IPS-15b (cell line): ENCODE measurements around the gene KLHL35.
"Not testable (repeated sequence)": the region's sequence is repeated elsewhere in the genome, so short reads cannot be mapped to it uniquely, and the experiment has no call there.

ENCODE experiments used
- H3K27me3 ChIP-seq: one replicate; pipeline ENCODE4 v1.6.1; 2013; ENCODE audit warnings: low read length; ENCODE audit not compliant: control insufficient read depth, insufficient read depth
- H3K36me3 ChIP-seq: one replicate; pipeline ENCODE4 v1.6.1; 2013; ENCODE audit warnings: low read length; ENCODE audit not compliant: control insufficient read depth, insufficient read depth
- H3K4me1 ChIP-seq: one replicate; pipeline ENCODE4 v1.6.1; 2013; ENCODE audit warnings: mild to moderate bottlenecking, low read length; ENCODE audit not compliant: control insufficient read depth, insufficient read depth
- H3K4me3 ChIP-seq: one replicate; pipeline ENCODE4 v1.5.1; 2013; ENCODE audit warnings: low read depth, low read length
- H3K9ac ChIP-seq: one replicate; pipeline ENCODE4 v1.6.1; 2013; ENCODE audit warnings: low read depth, mild to moderate bottlenecking, low read length
- H3K9me3 ChIP-seq: one replicate; pipeline ENCODE4 v1.6.1; 2013; ENCODE audit warnings: mild to moderate bottlenecking, low read length; ENCODE audit not compliant: control insufficient read depth, insufficient read depth

KLHL35 gene

GRCh38 chr11:75427181-75427580 is 5.8 kb downstream of the KLHL35 start:
- peaks cover 8% of the 10 kb centered on the region for H3K36me3 ChIP-seq
- H3K9ac ChIP-seq, result no peak overlapping the region
- peaks cover 10% of the 10 kb centered on the region for H3K9me3 ChIP-seq
- H3K4me1 ChIP-seq, result peaks cover under 1% of the 10 kb centered on the region
- H3K27me3 ChIP-seq, result peaks cover 57% of the 10 kb centered on the region
- H3K4me3 ChIP-seq, result no peak overlapping the region

GRCh38 chr11:75426720-75427086 is 6.3 kb downstream of the KLHL35 start:
- peaks cover 11% of the 10 kb centered on the region for H3K36me3 ChIP-seq
- no peak overlapping the region for H3K9ac ChIP-seq
- no peaks in the 10 kb centered on the region for H3K4me1 ChIP-seq
- peaks cover 53% of the 10 kb centered on the region for H3K27me3 ChIP-seq
- H3K4me3 ChIP-seq, result no peak overlapping the region
- H3K9me3 ChIP-seq, result peaks cover 10% of the 10 kb centered on the region

GRCh38 chr11:75425422-75425821 is 7.6 kb downstream of the KLHL35 start:
- Histone ChIP-seq H3K4me1 (no peaks in the 10 kb centered on the region), H3K27me3 (peaks cover 40% of the 10 kb centered on the region), H3K9ac (no peak overlapping the region), H3K9me3 (peaks cover 10% of the 10 kb centered on the region), H3K36me3 (peaks cover 15% of the 10 kb centered on the region), H3K4me3 (no peak overlapping the region)

GRCh38 chr11:75424396-75424795 is 8.6 kb downstream of the KLHL35 start:
- Histone ChIP-seq H3K9ac (no peak overlapping the region), H3K4me1 (no peaks in the 10 kb centered on the region), H3K27me3 (peaks cover 31% of the 10 kb centered on the region), H3K36me3 (peaks cover 15% of the 10 kb centered on the region), H3K9me3 (peaks cover 7% of the 10 kb centered on the region), H3K4me3 (no peak overlapping the region)

GRCh38 chr11:75423721-75424120 is 9.3 kb downstream of the KLHL35 start:
- Histone ChIP-seq H3K9ac (no peak overlapping the region), H3K4me1 (no peaks in the 10 kb centered on the region), H3K4me3 (no peak overlapping the region), H3K27me3 (peaks cover 24% of the 10 kb centered on the region), H3K9me3 (peaks cover under 1% of the 10 kb centered on the region), H3K36me3 (peaks cover 15% of the 10 kb centered on the region)

- H3K9me3 ChIP-seq, result no peaks in the 10 kb centered on the region
- peaks cover 15% of the 10 kb centered on the region for H3K36me3 ChIP-seq
- no peaks in the 10 kb centered on the region for H3K4me1 ChIP-seq
- peaks cover 13% of the 10 kb centered on the region for H3K27me3 ChIP-seq
- no peak overlapping the region for H3K9ac ChIP-seq
- H3K4me3 ChIP-seq, result no peak overlapping the region
These were observed 10.5 kb downstream of the KLHL35 start for GRCh38 chr11:75422248-75423231.

GRCh38 chr11:75421902-75422247 is 11.1 kb downstream of the KLHL35 start:
- Histone ChIP-seq H3K9ac (no peak overlapping the region), H3K9me3 (no peaks in the 10 kb centered on the region), H3K4me1 (no peaks in the 10 kb centered on the region), H3K27me3 (peaks cover 6% of the 10 kb centered on the region), H3K36me3 (peaks cover 16% of the 10 kb centered on the region), H3K4me3 (no peak overlapping the region)

GRCh38 chr11:75421035-75421602 is 11.9 kb downstream of the KLHL35 start:
- H3K27me3 ChIP-seq, result no peaks in the 10 kb centered on the region
- H3K9me3 ChIP-seq, result no peaks in the 10 kb centered on the region
- H3K4me1 ChIP-seq, result no peaks in the 10 kb centered on the region
- no peak overlapping the region for H3K4me3 ChIP-seq
- peaks cover 18% of the 10 kb centered on the region for H3K36me3 ChIP-seq
- no peak overlapping the region for H3K9ac ChIP-seq

GRCh38 chr11:75420224-75421034 is 12.6 kb downstream of the KLHL35 start:
- Histone ChIP-seq H3K4me3 (no peak overlapping the region), H3K36me3 (peaks cover 18% of the 10 kb centered on the region), H3K4me1 (no peaks in the 10 kb centered on the region), H3K27me3 (no peaks in the 10 kb centered on the region), H3K9me3 (no peaks in the 10 kb centered on the region), H3K9ac (no peak overlapping the region)

- H3K9me3 ChIP-seq, result no peaks in the 10 kb centered on the region
- no peaks in the 10 kb centered on the region for H3K4me1 ChIP-seq
- no peak overlapping the region for H3K9ac ChIP-seq
- no peak overlapping the region for H3K4me3 ChIP-seq
- no peaks in the 10 kb centered on the region for H3K27me3 ChIP-seq
- peaks cover 22% of the 10 kb centered on the region for H3K36me3 ChIP-seq
These were observed 19.1 kb downstream of the KLHL35 start for GRCh38 chr11:75413864-75414263.

GRCh38 chr11:75413146-75413545 is 19.9 kb downstream of the KLHL35 start:
- H3K4me3 ChIP-seq, H3K9me3 ChIP-seq, H3K9ac ChIP-seq, H3K4me1 ChIP-seq, H3K27me3 ChIP-seq: not testable (repeated sequence)
- peaks cover 26% of the 10 kb centered on the region for H3K36me3 ChIP-seq
